Smooth muscle cell (in vitro differentiated cells): Measurements from ENCODE around the gene CCL2. TPM values are rescaled to one million over a fixed set of nuclear protein-coding genes. Genes with fewer than 3 reads are reported as not detected.

Experiments
- DNase-seq: peaks from one replicate; lab custom pipeline; 2025; ENCODE audit not compliant: unreplicated experiment; lab: John Stamatoyannopoulos, UW
- H2AFZ ChIP-seq: fragments of 200-600 bp; sonication (generic); 2 replicates; pipeline ENCODE4 v1.6.0; 2016; ENCODE audit warnings: antibody characterized with exemption, low read depth, mild to moderate bottlenecking
- H3F3A ChIP-seq: fragments of 200-600 bp; sonication (generic); 2 replicates; pipeline ENCODE4 v1.6.0; 2017; ENCODE audit warnings: antibody characterized with exemption, low read depth
- H3K27ac ChIP-seq: fragments of 200-600 bp; sonication (generic); 2 replicates; pipeline ENCODE4 v1.5.1; 2016; ENCODE audit warnings: low read depth, mild to moderate bottlenecking
- H3K27me3 ChIP-seq: fragments of 200-600 bp; sonication (generic); 2 replicates; pipeline ENCODE4 v1.6.1; 2016; ENCODE audit warnings: low read depth, mild to moderate bottlenecking
- H3K36me3 ChIP-seq: fragments of 200-600 bp; sonication (generic); 2 replicates; pipeline ENCODE4 v1.5.1; 2016; ENCODE audit warnings: low read depth
- H3K4me1 ChIP-seq: fragments of 200-600 bp; sonication (generic); 2 replicates; pipeline ENCODE4 v1.5.1; 2016; ENCODE audit warnings: low read depth
- H3K4me2 ChIP-seq: fragments of 200-600 bp; sonication (generic); 2 replicates; pipeline ENCODE4 v1.6.0; 2016; ENCODE audit warnings: mild to moderate bottlenecking
- H3K4me3 ChIP-seq: fragments of 200-600 bp; sonication (generic); 2 replicates; pipeline ENCODE4 v1.5.1; 2016; ENCODE audit warnings: mild to moderate bottlenecking
- H3K79me2 ChIP-seq: fragments of 200-600 bp; sonication (generic); 2 replicates; pipeline ENCODE4 v1.6.0; 2016; ENCODE audit warnings: low read depth, mild to moderate bottlenecking
- H3K9ac ChIP-seq: fragments of 200-600 bp; sonication (generic); 2 replicates; pipeline ENCODE4 v1.6.0; 2016; ENCODE audit warnings: low read depth
- H3K9me3 ChIP-seq: fragments of 200-600 bp; sonication (generic); replicated peaks from 2 replicates; pipeline ENCODE4 v1.5.1; 2016; ENCODE audit warnings: low read depth
- H4K20me1 ChIP-seq: fragments of 200-600 bp; sonication (generic); 2 replicates; pipeline ENCODE4 v1.6.0; 2016; ENCODE audit warnings: low read depth
- CTCF ChIP-seq: fragments of 200-600 bp; sonication (generic); IDR thresholded peaks from 2 replicates; pipeline ENCODE4 v1.5.1; 2017; ENCODE audit warnings: borderline replicate concordance, mild to moderate bottlenecking, antibody characterized with exemption; ENCODE audit not compliant: insufficient read depth, poor library complexity, severe bottlenecking
- WGBS: methylation state at CpG from one replicate; pipeline ENCODE4 v1.1.7; 2016; ENCODE audit warnings: low lambda C conversion rate; 5-methylcytosine and 5-hydroxymethylcytosine counted together
- polyA plus RNA-seq: library from polyadenylated mRNA; unstranded; fragments of >200 nt; fragmentation: Nextera tagmentation; extraction: Ambion mirVana; gene quantifications from 2 replicates; pipeline ENCODE4 v1.2.1, GENCODE V29; 2016
- total RNA-seq: library from RNA; depleted of rRNA; stranded (reverse); fragments of >200 nt; gene quantifications from 2 replicates; pipeline ENCODE4 v1.2.3, GENCODE V29; 2014

The CCL2 gene
- total and polyA plus RNA-seq, 2 experiments from 2014 or later: 33.2 to 36.5 TPM

- 79% methylated on average over 8 of the region's 8 CpGs for WGBS
- DNase-seq: no peak
- Histone ChIP-seq H3F3A (peaks cover 12% of the 10 kb centered on the region), H3K27ac (no peak overlapping the region), H3K4me1 (peaks cover 8% of the 10 kb centered on the region), H3K36me3 (no peaks in the 10 kb centered on the region), H4K20me1 (no peaks in the 10 kb centered on the region), H3K9ac (no peak overlapping the region), H3K79me2 (no peaks in the 10 kb centered on the region), H3K4me3 (no peak overlapping the region), H3K9me3 (no peaks in the 10 kb centered on the region), H3K27me3 (no peaks in the 10 kb centered on the region), H3K4me2 (no peak overlapping the region), H2AFZ (no peak overlapping the region)
- no peak for TF ChIP-seq CTCF
Measured at GRCh38 chr17:34242587-34243363, 12.3 kb upstream of the CCL2 start.

GRCh38 chr17:34243364-34244320, 11.4 kb upstream of the CCL2 start:
- Histone ChIP-seq H2AFZ (no peak overlapping the region), H3F3A (peaks cover 6% of the 10 kb centered on the region), H3K9me3 (no peaks in the 10 kb centered on the region), H3K27ac (no peak overlapping the region), H3K79me2 (no peaks in the 10 kb centered on the region), H4K20me1 (no peaks in the 10 kb centered on the region), H3K4me3 (no peak overlapping the region), H3K4me2 (no peak overlapping the region), H3K9ac (no peak overlapping the region), H3K4me1 (peaks cover 5% of the 10 kb centered on the region), H3K27me3 (no peaks in the 10 kb centered on the region), H3K36me3 (no peaks in the 10 kb centered on the region)
- no peak for TF ChIP-seq CTCF
- WGBS: 90% methylated on average over 7 of the region's 7 CpGs
- no peak for DNase-seq

- H3K4me3 ChIP-seq: no peak overlapping the region
- DNase-seq: no peak
- H3K27me3 ChIP-seq: no peaks in the 10 kb centered on the region
- 91% methylated on average over 6 of the region's 6 CpGs for WGBS
- H3K79me2 ChIP-seq: no peaks in the 10 kb centered on the region
- no peaks in the 10 kb centered on the region for H4K20me1 ChIP-seq
- H3K9ac ChIP-seq: no peak overlapping the region
- no peak overlapping the region for H3K27ac ChIP-seq
- H3K36me3 ChIP-seq: no peaks in the 10 kb centered on the region
- no peaks in the 10 kb centered on the region for H3F3A ChIP-seq
- no peaks in the 10 kb centered on the region for H3K4me1 ChIP-seq
- no peak overlapping the region for H3K4me2 ChIP-seq
- no peaks in the 10 kb centered on the region for H3K9me3 ChIP-seq
- no peak overlapping the region for H2AFZ ChIP-seq
- no peak for TF ChIP-seq CTCF
Measured at GRCh38 chr17:34245351-34245905, 9.7 kb upstream of the CCL2 start.
